Lower lobe of right lung (tissue), 2 donors: ENCODE data around the gene RASD1. TPM values are rescaled to one million over a fixed set of nuclear protein-coding genes. Genes with fewer than 3 reads are reported as not detected.
A peak's percentile ranks its signal among the peaks of the same experiment; 100 is the strongest.

Experiments
- ATAC-seq, 2 donors: fragments of 200-7000 bp; cut with Tn5 transposase; one replicate each; pipeline ENCODE4 v1.9.1; 2020 to 2022; ENCODE audit warnings: mild to moderate bottlenecking in 2 of 2, moderate library complexity in 2 of 2
- DNase-seq: peaks from one replicate; pipeline ENCODE4 v3.0.0-alpha.2; 2020
- H3K27ac ChIP-seq: fragments of 200-600 bp; one replicate; pipeline ENCODE4 v1.8.0; 2022
- H3K27me3 ChIP-seq: fragments of 200-600 bp; one replicate; pipeline ENCODE4 v1.8.0; 2022; ENCODE audit warnings: low read depth
- H3K36me3 ChIP-seq: fragments of 200-600 bp; one replicate; pipeline ENCODE4 v1.8.0; 2022; ENCODE audit warnings: mild to moderate bottlenecking
- H3K4me1 ChIP-seq: fragments of 200-600 bp; one replicate; pipeline ENCODE4 v1.8.0; 2022
- H3K4me3 ChIP-seq: fragments of 200-600 bp; one replicate; pipeline ENCODE4 v1.8.0; 2022; ENCODE audit warnings: mild to moderate bottlenecking
- H3K9me3 ChIP-seq: fragments of 200-600 bp; one replicate; pipeline ENCODE4 v1.8.0; 2022
- intact Hi-C: fragments of 100-400 bp; cut with DNase I; formaldehyde crosslinking; loops from one replicate; pipeline ENCODE4 v1.11.0; 2022
- total RNA-seq: library from RNA; stranded (reverse); fragmentation: NEBNext Ultra II Directional; extraction: Animal tissue kit (Norgen Biotek cat#: 25700); gene quantifications from one replicate; pipeline ENCODE4 v1.2.1, GENCODE V29; 2021
- TF ChIP-seq, protein P1 (sequence below): fragments of 200-600 bp; IDR thresholded peaks from one replicate; pipeline ENCODE4 v1.8.0; 2022; ENCODE audit warnings: antibody characterized with exemption, mild to moderate bottlenecking
- donor health status: DM: no; HTN: yes; CAD: no; lungs with severe emphysema.

Gene RASD1
- total RNA-seq, 1 donor from 2014 or later, result 24.6 TPM

DNA sequence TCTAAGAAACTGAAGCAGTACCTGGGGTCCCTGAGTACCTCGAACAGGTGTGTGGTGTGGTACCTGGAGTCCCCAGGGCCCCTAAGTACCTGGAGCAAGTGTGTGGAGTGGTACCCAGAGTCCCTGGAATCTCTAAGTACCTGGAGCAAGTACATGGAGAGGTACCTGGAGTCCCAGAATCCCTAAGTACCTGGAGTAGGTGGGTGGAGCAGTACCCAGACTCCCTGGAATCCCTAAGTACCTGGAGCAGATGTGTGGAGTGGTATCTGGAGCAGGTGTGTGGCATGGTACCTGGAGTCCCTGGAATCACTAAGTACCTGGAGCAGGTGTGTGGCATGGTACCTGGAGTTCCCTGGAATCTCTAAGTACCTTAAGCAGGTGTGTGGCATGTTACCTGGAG is 41.9 kb downstream of the RASD1 start:
- DNase-seq, result no peak
- TF ChIP-seq, protein P1, sequence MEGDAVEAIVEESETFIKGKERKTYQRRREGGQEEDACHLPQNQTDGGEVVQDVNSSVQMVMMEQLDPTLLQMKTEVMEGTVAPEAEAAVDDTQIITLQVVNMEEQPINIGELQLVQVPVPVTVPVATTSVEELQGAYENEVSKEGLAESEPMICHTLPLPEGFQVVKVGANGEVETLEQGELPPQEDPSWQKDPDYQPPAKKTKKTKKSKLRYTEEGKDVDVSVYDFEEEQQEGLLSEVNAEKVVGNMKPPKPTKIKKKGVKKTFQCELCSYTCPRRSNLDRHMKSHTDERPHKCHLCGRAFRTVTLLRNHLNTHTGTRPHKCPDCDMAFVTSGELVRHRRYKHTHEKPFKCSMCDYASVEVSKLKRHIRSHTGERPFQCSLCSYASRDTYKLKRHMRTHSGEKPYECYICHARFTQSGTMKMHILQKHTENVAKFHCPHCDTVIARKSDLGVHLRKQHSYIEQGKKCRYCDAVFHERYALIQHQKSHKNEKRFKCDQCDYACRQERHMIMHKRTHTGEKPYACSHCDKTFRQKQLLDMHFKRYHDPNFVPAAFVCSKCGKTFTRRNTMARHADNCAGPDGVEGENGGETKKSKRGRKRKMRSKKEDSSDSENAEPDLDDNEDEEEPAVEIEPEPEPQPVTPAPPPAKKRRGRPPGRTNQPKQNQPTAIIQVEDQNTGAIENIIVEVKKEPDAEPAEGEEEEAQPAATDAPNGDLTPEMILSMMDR, result no peak
- peak; percentile 36 to 76 for ATAC-seq

DNA sequence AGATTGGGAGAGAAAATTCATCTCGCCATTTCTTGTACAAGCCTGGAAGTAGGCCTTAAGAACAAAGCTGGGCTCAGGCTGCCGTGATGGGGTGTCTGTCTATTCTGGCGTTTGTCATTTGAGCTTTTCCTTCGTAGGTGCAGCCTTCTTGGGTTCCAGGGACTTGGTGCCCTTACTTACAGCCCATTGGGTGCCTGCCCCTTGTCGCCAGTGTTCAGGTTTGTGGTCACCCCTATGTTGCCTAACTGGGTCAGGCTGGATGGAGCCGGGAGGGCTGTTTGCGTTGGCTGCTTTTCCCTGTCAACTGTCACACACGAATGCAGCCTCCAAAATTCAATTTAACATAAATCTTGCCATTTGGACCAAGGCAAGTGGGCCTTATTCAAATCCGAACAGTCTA is 43.1 kb downstream of the RASD1 start:
- Histone ChIP-seq H3K36me3 (no peaks in the 10 kb centered on the region), H3K4me3 (no peak overlapping the region), H3K9me3 (no peaks in the 10 kb centered on the region), H3K4me1 (no peaks in the 10 kb centered on the region), H3K27me3 (no peaks in the 10 kb centered on the region), H3K27ac (no peak overlapping the region)
- DNase-seq (no peak), ATAC-seq (no peak)
- intact Hi-C loops, result no loop called here
- TF ChIP-seq, protein P1, result no peak

More for the DNA sequence above, 41.9 kb downstream of the RASD1 start:
- no peaks in the 10 kb centered on the region for H3K4me1 ChIP-seq
- no peaks in the 10 kb centered on the region for H3K36me3 ChIP-seq
- H3K27ac ChIP-seq, result no peak overlapping the region
- no peaks in the 10 kb centered on the region for H3K9me3 ChIP-seq
- H3K27me3 ChIP-seq, result no peaks in the 10 kb centered on the region
- no peak overlapping the region for H3K4me3 ChIP-seq
- intact Hi-C loops, result no loop called here

DNA sequence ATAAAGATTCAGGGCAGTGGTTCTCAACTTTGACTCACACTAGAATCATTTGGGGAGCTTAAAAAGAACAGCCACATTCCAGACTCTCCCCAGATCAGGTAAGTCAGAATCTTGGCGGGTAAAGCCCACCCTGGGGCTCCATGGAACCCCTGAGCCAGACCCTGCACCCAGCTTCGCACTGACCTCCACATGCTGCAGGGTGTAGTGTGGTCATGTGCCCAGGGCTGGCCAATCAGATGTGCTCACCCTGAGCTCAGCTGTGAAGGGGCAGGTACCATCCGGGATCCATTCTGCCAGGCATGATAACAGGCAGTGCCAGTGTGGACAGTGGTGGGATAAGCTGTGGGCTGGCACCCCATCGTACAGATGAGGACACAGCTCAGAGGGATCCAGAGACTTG is 47.5 kb downstream of the RASD1 start:
- Histone ChIP-seq H3K27ac (no peak overlapping the region), H3K36me3 (no peaks in the 10 kb centered on the region), H3K4me3 (no peak overlapping the region), H3K9me3 (no peaks in the 10 kb centered on the region), H3K27me3 (no peaks in the 10 kb centered on the region), H3K4me1 (peaks cover 15% of the 10 kb centered on the region)
- DNase-seq (no peak), ATAC-seq (no peak)
- intact Hi-C loops, result no loop called here
- TF ChIP-seq, protein P1, result no peak

GRCh38 chr17:17448076-17448475 is 48.1 kb downstream of the RASD1 start:
- H3K4me3 ChIP-seq, result no peak overlapping the region
- intact Hi-C loops, result no loop called here
- ATAC-seq, result no peak
- DNase-seq, result no peak
- no peaks in the 10 kb centered on the region for H3K9me3 ChIP-seq
- H3K27me3 ChIP-seq, result no peaks in the 10 kb centered on the region
- H3K27ac ChIP-seq, result no peak overlapping the region
- H3K36me3 ChIP-seq, result no peaks in the 10 kb centered on the region
- TF ChIP-seq, protein P1, result no peak
- peaks cover 22% of the 10 kb centered on the region for H3K4me1 ChIP-seq

DNA sequence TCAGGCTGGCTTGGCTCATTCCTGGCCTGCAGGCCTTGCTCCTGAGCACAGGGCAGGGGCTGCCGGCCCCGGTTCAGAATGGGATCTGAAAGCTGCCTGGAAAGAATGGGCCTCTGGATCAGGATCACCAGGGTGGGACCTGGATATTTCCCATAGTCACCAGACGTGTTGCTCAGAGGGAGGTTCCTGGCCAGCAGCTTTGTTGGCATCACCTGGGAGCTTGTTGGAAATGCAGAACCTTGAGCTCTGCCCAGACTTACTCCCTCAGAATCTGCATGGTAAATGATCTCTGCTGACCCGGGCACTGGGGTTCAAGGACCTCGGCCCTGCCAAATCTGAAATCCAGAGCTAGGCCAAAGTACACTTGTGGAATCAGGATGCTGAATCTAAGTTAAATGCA is 48.9 kb downstream of the RASD1 start:
- no peak for ATAC-seq
- peaks cover 22% of the 10 kb centered on the region for H3K4me1 ChIP-seq
- no peak overlapping the region for H3K4me3 ChIP-seq
- DNase-seq, result no peak
- H3K36me3 ChIP-seq, result no peaks in the 10 kb centered on the region
- no peaks in the 10 kb centered on the region for H3K9me3 ChIP-seq
- TF ChIP-seq, protein P1, result no peak
- H3K27me3 ChIP-seq, result no peaks in the 10 kb centered on the region
- intact Hi-C loops, result no loop called here
- peak overlapping the region; percentile 7 for H3K27ac ChIP-seq

GRCh38 chr17:17446666-17447155 is 49.5 kb downstream of the RASD1 start:
- TF ChIP-seq, protein P1, result no peak
- Histone ChIP-seq H3K9me3 (no peaks in the 10 kb centered on the region), H3K27ac (peak overlapping the region; percentile 7), H3K4me3 (no peak overlapping the region), H3K27me3 (no peaks in the 10 kb centered on the region), H3K36me3 (no peaks in the 10 kb centered on the region), H3K4me1 (peaks cover 22% of the 10 kb centered on the region)
- intact Hi-C loops, result no loop called here
- ATAC-seq (peak; percentile 32 to 65), DNase-seq (no peak)
